Measurements from ENCODE around the gene GMDS.

DNA sequence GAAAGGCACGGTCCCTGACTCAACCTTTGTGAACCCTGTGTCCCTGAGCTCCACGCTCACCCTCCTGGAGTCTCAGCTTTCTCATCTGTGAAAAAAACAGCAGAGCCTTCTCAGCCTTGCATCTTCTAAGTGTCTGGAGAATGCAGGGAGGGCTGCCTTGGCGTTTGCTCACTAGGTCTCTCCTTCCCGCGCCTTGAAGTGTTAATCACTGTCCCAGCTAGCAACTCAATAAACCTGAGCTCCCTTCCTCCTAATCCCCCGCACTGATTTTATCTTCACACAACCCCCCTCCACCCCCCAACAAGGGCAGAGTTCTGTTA lies 670.6 kb downstream of the GMDS start:
- TF ChIP-seq ZFP30 (CRISPR knock-in tag; IDR thresholded peaks at IDR 0.05) (no peak), ZFP3 (CRISPR knock-in tag; IDR thresholded peaks at IDR 0.05) (no peak), BACH2 (CRISPR knock-in tag; IDR thresholded peaks at IDR 0.05; ENCODE audit: borderline replicate concordance) (no peak), ZNF8 (CRISPR knock-in tag; IDR thresholded peaks at IDR 0.05) (no peak), CSDC2 (CRISPR knock-in tag; IDR thresholded peaks at IDR 0.05) (no peak), ARNTL (CRISPR knock-in tag; IDR thresholded peaks at IDR 0.05; ENCODE audit: borderline replicate concordance, low read depth) (no peak)
- TF ChIP-seq, protein P1, sequence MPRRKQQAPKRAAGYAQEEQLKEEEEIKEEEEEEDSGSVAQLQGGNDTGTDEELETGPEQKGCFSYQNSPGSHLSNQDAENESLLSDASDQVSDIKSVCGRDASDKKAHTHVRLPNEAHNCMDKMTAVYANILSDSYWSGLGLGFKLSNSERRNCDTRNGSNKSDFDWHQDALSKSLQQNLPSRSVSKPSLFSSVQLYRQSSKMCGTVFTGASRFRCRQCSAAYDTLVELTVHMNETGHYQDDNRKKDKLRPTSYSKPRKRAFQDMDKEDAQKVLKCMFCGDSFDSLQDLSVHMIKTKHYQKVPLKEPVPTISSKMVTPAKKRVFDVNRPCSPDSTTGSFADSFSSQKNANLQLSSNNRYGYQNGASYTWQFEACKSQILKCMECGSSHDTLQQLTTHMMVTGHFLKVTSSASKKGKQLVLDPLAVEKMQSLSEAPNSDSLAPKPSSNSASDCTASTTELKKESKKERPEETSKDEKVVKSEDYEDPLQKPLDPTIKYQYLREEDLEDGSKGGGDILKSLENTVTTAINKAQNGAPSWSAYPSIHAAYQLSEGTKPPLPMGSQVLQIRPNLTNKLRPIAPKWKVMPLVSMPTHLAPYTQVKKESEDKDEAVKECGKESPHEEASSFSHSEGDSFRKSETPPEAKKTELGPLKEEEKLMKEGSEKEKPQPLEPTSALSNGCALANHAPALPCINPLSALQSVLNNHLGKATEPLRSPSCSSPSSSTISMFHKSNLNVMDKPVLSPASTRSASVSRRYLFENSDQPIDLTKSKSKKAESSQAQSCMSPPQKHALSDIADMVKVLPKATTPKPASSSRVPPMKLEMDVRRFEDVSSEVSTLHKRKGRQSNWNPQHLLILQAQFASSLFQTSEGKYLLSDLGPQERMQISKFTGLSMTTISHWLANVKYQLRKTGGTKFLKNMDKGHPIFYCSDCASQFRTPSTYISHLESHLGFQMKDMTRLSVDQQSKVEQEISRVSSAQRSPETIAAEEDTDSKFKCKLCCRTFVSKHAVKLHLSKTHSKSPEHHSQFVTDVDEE (CRISPR knock-in tag; IDR thresholded peaks at IDR 0.05), result no peak
- TF ChIP-seq, protein P2, sequence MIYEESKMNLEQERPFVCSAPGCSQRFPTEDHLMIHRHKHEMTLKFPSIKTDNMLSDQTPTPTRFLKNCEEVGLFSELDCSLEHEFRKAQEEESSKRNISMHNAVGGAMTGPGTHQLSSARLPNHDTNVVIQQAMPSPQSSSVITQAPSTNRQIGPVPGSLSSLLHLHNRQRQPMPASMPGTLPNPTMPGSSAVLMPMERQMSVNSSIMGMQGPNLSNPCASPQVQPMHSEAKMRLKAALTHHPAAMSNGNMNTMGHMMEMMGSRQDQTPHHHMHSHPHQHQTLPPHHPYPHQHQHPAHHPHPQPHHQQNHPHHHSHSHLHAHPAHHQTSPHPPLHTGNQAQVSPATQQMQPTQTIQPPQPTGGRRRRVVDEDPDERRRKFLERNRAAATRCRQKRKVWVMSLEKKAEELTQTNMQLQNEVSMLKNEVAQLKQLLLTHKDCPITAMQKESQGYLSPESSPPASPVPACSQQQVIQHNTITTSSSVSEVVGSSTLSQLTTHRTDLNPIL (CRISPR knock-in tag; IDR thresholded peaks at IDR 0.05; ENCODE audit: low read depth), result no peak
- TF ChIP-seq, protein P3, sequence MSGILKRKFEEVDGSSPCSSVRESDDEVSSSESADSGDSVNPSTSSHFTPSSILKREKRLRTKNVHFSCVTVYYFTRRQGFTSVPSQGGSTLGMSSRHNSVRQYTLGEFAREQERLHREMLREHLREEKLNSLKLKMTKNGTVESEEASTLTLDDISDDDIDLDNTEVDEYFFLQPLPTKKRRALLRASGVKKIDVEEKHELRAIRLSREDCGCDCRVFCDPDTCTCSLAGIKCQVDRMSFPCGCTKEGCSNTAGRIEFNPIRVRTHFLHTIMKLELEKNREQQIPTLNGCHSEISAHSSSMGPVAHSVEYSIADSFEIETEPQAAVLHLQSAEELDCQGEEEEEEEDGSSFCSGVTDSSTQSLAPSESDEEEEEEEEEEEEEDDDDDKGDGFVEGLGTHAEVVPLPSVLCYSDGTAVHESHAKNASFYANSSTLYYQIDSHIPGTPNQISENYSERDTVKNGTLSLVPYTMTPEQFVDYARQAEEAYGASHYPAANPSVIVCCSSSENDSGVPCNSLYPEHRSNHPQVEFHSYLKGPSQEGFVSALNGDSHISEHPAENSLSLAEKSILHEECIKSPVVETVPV (CRISPR knock-in tag; IDR thresholded peaks at IDR 0.05), result no peak
- TF ChIP-seq, protein P4, sequence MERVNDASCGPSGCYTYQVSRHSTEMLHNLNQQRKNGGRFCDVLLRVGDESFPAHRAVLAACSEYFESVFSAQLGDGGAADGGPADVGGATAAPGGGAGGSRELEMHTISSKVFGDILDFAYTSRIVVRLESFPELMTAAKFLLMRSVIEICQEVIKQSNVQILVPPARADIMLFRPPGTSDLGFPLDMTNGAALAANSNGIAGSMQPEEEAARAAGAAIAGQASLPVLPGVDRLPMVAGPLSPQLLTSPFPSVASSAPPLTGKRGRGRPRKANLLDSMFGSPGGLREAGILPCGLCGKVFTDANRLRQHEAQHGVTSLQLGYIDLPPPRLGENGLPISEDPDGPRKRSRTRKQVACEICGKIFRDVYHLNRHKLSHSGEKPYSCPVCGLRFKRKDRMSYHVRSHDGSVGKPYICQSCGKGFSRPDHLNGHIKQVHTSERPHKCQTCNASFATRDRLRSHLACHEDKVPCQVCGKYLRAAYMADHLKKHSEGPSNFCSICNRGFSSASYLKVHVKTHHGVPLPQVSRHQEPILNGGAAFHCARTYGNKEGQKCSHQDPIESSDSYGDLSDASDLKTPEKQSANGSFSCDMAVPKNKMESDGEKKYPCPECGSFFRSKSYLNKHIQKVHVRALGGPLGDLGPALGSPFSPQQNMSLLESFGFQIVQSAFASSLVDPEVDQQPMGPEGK (CRISPR knock-in tag; IDR thresholded peaks at IDR 0.05; ENCODE audit: borderline replicate concordance), result no peak

Data from SK-N-SH treated with all-trans-retinoic acid at 6 μM for 48 hours (cell line).